Spinal cord (tissue), 10 donors: Measurements from ENCODE around the gene PIGZ. TPM values are rescaled to one million over a fixed set of nuclear protein-coding genes. Genes with fewer than 3 reads are reported as not detected.
A peak's percentile ranks its signal among the peaks of the same experiment; 100 is the strongest.

ENCODE experiments used
- DNase-seq, 6 donors: peaks; one replicate each; pipeline versions ENCODE4 v3.0.0 to v3.0.0-alpha.2; 2013 to 2015; ENCODE audit warnings: low spot score in 6 of 6, low read depth in 4 of 6
- H3K27ac ChIP-seq: one replicate; pipeline ENCODE4 v1.5.1; 2013; ENCODE audit warnings: low read depth, low read length, control low read depth
- H3K27me3 ChIP-seq: one replicate; pipeline ENCODE4 v1.6.1; 2013; ENCODE audit warnings: low read length; ENCODE audit not compliant: control insufficient read depth, insufficient read depth
- H3K36me3 ChIP-seq: one replicate; pipeline ENCODE4 v1.6.1; 2013; ENCODE audit warnings: low read length; ENCODE audit not compliant: control insufficient read depth, insufficient read depth
- H3K4me1 ChIP-seq: one replicate; pipeline ENCODE4 v1.6.1; 2013; ENCODE audit warnings: low read length; ENCODE audit not compliant: control insufficient read depth, insufficient read depth
- H3K4me3 ChIP-seq: one replicate; pipeline ENCODE4 v1.5.1; 2013; ENCODE audit warnings: low read depth, low read length, control low read depth
- H3K9me3 ChIP-seq: one replicate; pipeline ENCODE4 v1.6.1; 2013; ENCODE audit warnings: low read length; ENCODE audit not compliant: control insufficient read depth, insufficient read depth
- WGBS: methylation state at CpG from one replicate; pipeline ENCODE4 v1.1.5; 2013; ENCODE audit warnings: missing lambda C conversion rate; ENCODE audit not compliant: insufficient coverage; 5-methylcytosine and 5-hydroxymethylcytosine counted together
- polyA plus RNA-seq, 2 donors: library from polyadenylated mRNA; unstranded; fragments of 120-200 nt; gene quantifications; one replicate each; pipeline ENCODE4 v1.2.1, GENCODE V29; 2013; ENCODE audit not compliant: insufficient read length in 2 of 2
- total RNA-seq, 2 donors: library from RNA; depleted of rRNA in 1 of 2; stranded (reverse); fragments of 120-200 nt in 1 of 2; fragments of >200 nt in 1 of 2; gene quantifications; one replicate each; pipeline versions ENCODE4 v1.2.3 to v1.2.4, GENCODE V29; 2013 to 2014
- donor health status: healthy.

Gene PIGZ
- total and polyA plus RNA-seq, 4 donors = 3.0 to 15.0 (median 6.9) TPM

DNA sequence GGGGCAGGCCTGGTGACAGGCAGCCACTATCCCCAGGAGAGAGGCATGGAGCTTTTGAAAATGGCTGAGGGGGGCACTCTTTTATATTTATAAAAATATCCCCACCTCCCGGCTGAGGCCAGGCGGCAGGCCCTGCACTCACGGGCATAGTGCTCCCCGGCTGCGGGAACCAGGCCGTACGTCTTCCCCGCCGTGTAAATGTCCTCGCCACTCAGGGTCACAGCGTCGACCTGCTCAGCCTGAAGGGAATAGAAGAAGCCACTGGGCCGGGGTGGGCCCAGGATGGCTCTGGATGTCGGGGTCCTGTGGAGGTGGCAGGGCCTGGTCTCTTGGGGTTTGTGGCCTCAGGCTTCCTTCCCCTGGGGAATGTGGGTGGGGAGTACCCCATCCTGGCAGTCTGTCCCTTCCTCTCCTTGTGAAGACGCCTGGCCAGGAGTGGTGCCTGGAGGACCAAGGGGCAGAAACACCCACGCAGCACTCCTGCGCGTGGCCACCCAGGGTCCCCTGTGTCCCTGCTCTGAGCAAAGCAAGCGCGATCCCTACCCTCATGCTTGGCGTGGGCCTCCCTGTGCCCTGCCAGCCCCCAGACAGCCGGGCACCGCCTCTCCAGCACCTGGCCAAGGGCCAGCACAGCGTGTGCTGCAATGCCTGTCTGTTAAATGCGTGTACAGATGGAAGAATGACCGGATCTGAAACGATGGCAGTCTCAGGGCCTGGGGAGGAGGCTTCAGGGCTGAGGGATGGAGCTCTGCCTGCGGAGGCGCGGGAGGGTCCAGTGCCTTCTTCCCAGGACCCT is 42.1 kb upstream of the PIGZ start:
- Histone ChIP-seq H3K27ac (no peak overlapping the region), H3K4me1 (peaks cover 14% of the 10 kb centered on the region), H3K4me3 (no peak overlapping the region), H3K27me3 (no peaks in the 10 kb centered on the region), H3K9me3 (no peaks in the 10 kb centered on the region), H3K36me3 (peaks cover 4% of the 10 kb centered on the region)
- WGBS = 62% methylated on average over 28 of the region's 30 CpGs
- peak in 2 of 6 donors; percentile 52 to 57 for DNase-seq

DNA sequence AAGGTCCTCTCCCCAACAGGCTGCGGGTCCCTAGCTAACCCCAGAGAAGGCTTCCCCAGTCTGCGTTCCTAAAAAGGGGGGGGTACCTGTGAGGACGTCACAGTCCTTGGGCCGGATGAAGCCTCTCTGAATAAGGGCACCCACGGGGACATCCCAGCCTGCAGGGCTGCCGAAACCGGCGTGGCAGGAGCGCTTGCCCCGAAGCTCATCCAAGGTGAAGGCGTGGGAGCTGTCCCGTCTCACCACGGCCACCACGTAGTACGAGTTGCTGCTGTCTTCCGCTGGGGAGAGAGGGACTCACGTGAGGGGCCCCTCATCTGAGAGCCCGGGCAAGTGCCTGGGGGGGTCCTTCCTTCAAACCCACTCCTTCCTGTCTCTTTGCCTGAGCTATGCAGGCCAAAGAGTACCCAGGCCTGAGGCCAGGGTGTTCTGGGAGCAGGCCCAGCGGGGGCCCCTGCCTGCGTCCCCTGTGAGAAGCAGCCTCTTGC is 40.9 kb upstream of the PIGZ start:
- no peaks in the 10 kb centered on the region for H3K9me3 ChIP-seq
- peaks cover 14% of the 10 kb centered on the region for H3K4me1 ChIP-seq
- peaks cover 4% of the 10 kb centered on the region for H3K36me3 ChIP-seq
- H3K27ac ChIP-seq = no peak overlapping the region
- H3K27me3 ChIP-seq = no peaks in the 10 kb centered on the region
- no peak for DNase-seq
- 88% methylated on average over 19 of the region's 20 CpGs for WGBS
- no peak overlapping the region for H3K4me3 ChIP-seq

DNA sequence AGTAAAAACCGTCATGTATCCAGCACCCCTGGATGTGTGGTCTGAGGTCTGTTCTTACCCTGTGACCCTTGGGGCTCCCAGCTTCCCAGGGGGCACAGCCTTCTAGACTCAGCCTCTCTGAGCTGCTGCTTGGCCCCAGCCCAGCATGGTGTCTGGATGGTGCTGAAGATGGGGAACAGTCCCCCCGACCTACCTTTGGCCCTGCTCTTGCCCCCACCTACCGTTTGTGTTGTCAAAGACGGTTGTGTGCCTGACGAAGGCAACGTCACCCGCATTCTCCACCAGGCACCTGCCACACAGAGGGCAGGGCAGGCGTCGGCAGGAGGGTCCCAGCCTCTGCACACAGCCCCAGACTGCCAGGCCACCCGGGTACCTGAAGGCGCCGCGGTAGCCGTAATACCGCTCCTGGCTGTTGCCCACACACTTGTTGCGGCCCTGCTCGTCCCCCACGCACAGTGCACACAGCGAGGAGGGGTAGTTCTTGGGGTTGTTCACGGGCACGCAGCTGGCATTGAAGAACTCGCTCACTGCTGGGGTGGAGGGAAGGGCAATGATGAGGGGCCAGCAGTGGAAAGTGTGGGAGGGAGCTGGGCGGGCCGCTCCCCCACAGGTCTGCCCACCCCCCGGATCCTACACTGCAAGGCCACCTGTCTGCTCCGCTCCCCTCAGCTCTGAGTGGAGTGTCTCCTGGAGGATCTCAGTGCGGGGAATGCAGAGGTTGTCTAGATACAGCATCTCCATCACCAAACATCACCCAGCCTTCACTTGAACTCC is 40.0 kb upstream of the PIGZ start:
- DNase-seq = no peak
- Histone ChIP-seq H3K27me3 (no peaks in the 10 kb centered on the region), H3K36me3 (peaks cover 9% of the 10 kb centered on the region), H3K4me1 (peaks cover 23% of the 10 kb centered on the region), H3K9me3 (no peaks in the 10 kb centered on the region), H3K27ac (no peak overlapping the region), H3K4me3 (no peak overlapping the region)
- WGBS = 83% methylated on average over 23 of the region's 27 CpGs

DNA sequence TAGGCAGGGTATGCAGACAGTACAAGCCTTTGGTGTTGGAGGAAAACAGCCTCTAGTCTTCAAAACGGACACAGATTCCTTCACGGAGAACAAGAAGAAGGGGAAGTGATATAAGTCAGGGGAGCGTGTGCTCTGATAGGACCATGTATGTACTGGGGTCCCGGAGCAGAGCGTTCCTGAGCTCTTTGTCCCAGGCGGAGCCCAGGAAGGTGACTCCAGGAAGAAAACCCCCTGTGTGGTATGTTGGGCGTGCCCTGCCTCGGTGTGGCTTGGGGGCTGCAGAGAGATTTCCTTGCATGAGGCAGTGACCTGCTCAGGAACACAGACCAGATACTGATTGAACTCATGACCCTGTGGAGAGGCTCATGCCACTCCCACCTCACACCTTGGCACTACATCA is 39.3 kb upstream of the PIGZ start:
- DNase-seq = no peak
- H3K27me3 ChIP-seq = no peaks in the 10 kb centered on the region
- 92% methylated on average over 8 of the region's 8 CpGs for WGBS
- no peak overlapping the region for H3K4me3 ChIP-seq
- H3K36me3 ChIP-seq = peaks cover 11% of the 10 kb centered on the region
- H3K9me3 ChIP-seq = no peaks in the 10 kb centered on the region
- H3K4me1 ChIP-seq = peaks cover 26% of the 10 kb centered on the region
- H3K27ac ChIP-seq = no peak overlapping the region

DNA sequence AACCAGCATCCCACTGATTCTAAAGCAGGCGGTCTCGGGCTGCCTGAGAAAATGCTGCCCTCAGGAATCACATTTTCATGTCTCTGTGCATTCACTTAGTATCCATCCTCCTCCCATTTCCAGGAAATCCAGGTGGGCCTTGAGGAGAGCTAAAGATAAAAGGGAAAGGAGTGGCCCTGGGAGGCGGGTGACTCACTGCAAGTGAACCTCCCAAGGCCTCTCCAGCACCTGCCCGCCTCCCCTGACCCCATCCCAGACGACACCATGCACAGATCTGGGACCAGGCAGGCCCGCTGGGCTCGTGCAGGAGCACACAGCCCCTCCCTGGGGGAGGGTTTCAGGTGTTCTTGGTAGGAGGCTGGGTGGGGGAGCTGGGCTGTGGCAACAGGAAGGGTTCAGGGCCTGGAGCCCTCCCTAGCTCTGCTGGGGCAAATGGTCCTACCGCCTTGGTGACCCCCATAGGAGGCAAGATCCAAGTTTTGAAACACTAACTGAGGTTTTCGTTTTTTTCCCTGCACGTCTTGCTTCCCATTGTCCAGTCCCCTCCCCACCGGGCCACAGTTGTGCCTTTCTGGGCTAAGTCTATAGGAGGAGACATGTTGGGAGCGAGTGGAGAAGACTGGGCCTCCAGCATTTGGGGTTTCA is 38.8 kb upstream of the PIGZ start:
- no peak overlapping the region for H3K4me3 ChIP-seq
- H3K9me3 ChIP-seq = no peaks in the 10 kb centered on the region
- no peak overlapping the region for H3K27ac ChIP-seq
- peaks cover 11% of the 10 kb centered on the region for H3K36me3 ChIP-seq
- WGBS = 84% methylated on average over 8 of the region's 12 CpGs
- peaks cover 26% of the 10 kb centered on the region for H3K4me1 ChIP-seq
- no peak for DNase-seq
- H3K27me3 ChIP-seq = no peaks in the 10 kb centered on the region

DNA sequence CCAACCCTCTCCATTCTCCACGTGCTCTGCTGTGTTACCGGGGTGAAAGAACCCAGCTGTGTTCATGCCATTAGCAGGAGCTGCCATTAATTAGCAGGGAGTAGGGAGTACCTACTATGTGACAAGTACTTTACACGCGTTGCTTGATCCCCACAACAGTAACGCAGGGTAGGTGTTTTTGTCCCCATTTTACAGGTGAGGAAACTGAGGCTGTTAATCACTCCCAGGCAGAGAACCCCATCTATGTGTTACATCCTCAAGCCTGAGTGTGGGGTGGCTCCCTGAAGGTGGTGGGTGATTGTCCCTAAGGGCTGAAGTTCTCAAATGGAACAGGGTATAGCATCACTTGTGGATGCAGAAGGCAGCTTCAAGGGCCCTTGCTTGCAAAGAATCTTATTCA is 38.2 kb upstream of the PIGZ start:
- no peak for DNase-seq
- Histone ChIP-seq H3K4me1 (peaks cover 28% of the 10 kb centered on the region), H3K4me3 (no peak overlapping the region), H3K27me3 (no peaks in the 10 kb centered on the region), H3K27ac (no peak overlapping the region), H3K9me3 (no peaks in the 10 kb centered on the region), H3K36me3 (peaks cover 11% of the 10 kb centered on the region)
- WGBS = 96% methylated on average over 3 of the region's 5 CpGs

DNA sequence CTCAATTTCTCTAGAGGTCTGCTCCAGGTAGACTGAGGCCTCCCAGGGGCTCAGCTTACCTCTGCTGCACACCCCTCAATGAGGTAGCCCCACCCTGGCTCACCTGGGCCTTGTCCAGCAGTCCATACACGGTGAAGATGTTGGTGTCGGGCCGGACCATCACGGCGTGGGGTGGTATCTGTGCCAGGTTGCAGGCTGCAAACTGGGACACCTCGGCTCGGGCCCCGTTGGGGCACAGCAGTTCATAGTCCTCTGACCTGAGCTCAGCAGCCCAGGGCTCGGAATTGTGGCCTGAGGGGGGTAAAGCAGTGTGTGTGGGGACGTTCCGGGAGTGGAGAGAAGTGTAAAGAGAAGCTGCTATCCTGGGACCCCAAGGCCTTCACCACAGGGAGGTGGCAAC is 37.8 kb upstream of the PIGZ start:
- no peak overlapping the region for H3K27ac ChIP-seq
- no peak overlapping the region for H3K4me3 ChIP-seq
- no peaks in the 10 kb centered on the region for H3K9me3 ChIP-seq
- H3K27me3 ChIP-seq = no peaks in the 10 kb centered on the region
- peaks cover 28% of the 10 kb centered on the region for H3K4me1 ChIP-seq
- peaks cover 11% of the 10 kb centered on the region for H3K36me3 ChIP-seq
- no peak for DNase-seq
- 90% methylated on average over 9 of the region's 11 CpGs for WGBS

DNA sequence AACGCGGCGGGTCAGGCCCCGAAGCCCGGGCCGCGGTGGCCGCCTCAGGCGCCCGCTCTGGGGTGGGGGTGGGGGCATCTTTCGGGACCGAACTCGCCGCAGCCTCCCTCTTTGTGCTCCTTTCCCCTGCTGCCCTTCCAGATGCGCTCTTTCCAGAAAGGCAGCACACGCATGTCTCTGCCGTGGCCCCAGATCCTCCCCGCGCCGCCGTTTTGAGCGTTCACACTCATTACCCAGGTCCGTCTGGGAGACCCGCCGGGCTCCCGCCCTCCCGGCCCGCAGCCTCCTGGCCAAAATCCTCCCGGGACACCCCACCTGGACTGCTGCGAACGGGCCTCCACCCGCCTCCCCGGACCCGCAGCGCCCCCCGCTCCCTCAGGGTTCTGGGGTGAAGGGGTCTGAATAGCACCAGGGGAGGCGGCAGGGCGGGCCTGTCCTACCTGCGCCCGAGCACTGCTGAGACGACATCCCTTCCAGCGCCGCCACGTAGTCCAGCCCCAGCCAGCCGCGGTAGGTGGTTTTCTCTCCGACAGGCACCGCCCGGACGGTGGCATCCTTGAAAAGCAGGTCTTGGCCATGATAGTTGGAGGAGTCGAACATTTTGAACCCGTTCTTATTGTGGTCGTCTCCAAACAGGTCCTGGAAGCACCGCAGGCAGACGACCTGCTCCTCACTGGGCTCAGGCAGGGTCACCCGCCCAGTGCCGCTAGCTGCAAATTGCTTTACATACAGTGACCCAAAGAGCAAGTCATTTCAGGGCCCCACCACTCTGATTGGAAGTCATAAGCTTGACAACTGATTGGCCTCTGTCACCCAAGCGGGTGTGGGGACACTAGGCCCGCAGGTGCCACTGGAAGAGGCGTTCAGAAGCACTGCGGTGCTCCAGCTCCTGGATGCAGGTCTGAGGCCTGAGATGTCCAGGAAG is 35.1 kb upstream of the PIGZ start:
- peaks cover 23% of the 10 kb centered on the region for H3K4me1 ChIP-seq
- H3K36me3 ChIP-seq = peaks cover 10% of the 10 kb centered on the region
- no peaks in the 10 kb centered on the region for H3K27me3 ChIP-seq
- DNase-seq = peak in 2 of 6 donors; percentile 62 to 69
- WGBS = 17% methylated on average over 53 of the region's 61 CpGs
- H3K9me3 ChIP-seq = no peaks in the 10 kb centered on the region
- peak overlapping the region; percentile 40 for H3K27ac ChIP-seq
- peak overlapping the region; percentile 54 for H3K4me3 ChIP-seq
